ENCODE results near the gene SIM2.
A peak's percentile ranks its signal among the peaks of the same experiment; 100 is the strongest.

The SIM2 gene

GRCh38 chr21:36763305-36763704 lies 64.4 kb downstream of the SIM2 start:
- DNase-seq (ENCODE audit: low read depth): no peak
- no peak overlapping the region for H3K4me3 ChIP-seq (replicated peaks; ENCODE audit: low read depth, low read length)
- TF ChIP-seq CTCF (IDR thresholded peaks at IDR 0.05; ENCODE audit: low read length, missing control alignments): no peak

GRCh38 chr21:36765229-36765628 lies 66.3 kb downstream of the SIM2 start:
- no peak for TF ChIP-seq CTCF (IDR thresholded peaks at IDR 0.05; ENCODE audit: low read length, missing control alignments)

GRCh38 chr21:36766511-36766910 lies 67.6 kb downstream of the SIM2 start:
- no peak for TF ChIP-seq CTCF (IDR thresholded peaks at IDR 0.05; ENCODE audit: low read length, missing control alignments)
- DNase-seq (ENCODE audit: low read depth): no peak
- H3K4me3 ChIP-seq (replicated peaks; ENCODE audit: low read depth, low read length): no peak overlapping the region

More at GRCh38 chr21:36765229-36765628, 66.3 kb downstream of the SIM2 start:
- H3K4me3 ChIP-seq (replicated peaks; ENCODE audit: low read depth, low read length): no peak overlapping the region
- DNase-seq (ENCODE audit: low read depth): no peak

GRCh38 chr21:36767096-36767495 lies 68.2 kb downstream of the SIM2 start:
- no peak overlapping the region for H3K4me3 ChIP-seq (replicated peaks; ENCODE audit: low read depth, low read length)
- no peak for DNase-seq (ENCODE audit: low read depth)

GRCh38 chr21:36768496-36768895 lies 69.6 kb downstream of the SIM2 start:
- no peak for DNase-seq (ENCODE audit: low read depth)
- H3K4me3 ChIP-seq (replicated peaks; ENCODE audit: low read depth, low read length): no peak overlapping the region
- TF ChIP-seq CTCF (IDR thresholded peaks at IDR 0.05; ENCODE audit: low read length, missing control alignments): no peak

More at GRCh38 chr21:36767096-36767495, 68.2 kb downstream of the SIM2 start:
- no peak for TF ChIP-seq CTCF (IDR thresholded peaks at IDR 0.05; ENCODE audit: low read length, missing control alignments)

GRCh38 chr21:36769051-36769839 lies 70.3 kb downstream of the SIM2 start:
- DNase-seq (ENCODE audit: low read depth): peak; percentile 67
- no peak for TF ChIP-seq CTCF (IDR thresholded peaks at IDR 0.05; ENCODE audit: low read length, missing control alignments)
- H3K4me3 ChIP-seq (replicated peaks; ENCODE audit: low read depth, low read length): no peak overlapping the region

GRCh38 chr21:36773117-36773516 lies 74.2 kb downstream of the SIM2 start:
- H3K4me3 ChIP-seq (replicated peaks; ENCODE audit: low read depth, low read length): no peak overlapping the region
- no peak for TF ChIP-seq CTCF (IDR thresholded peaks at IDR 0.05; ENCODE audit: low read length, missing control alignments)
- peak; percentile 86 for DNase-seq (ENCODE audit: low read depth)
